ENCODE measurements around the gene ADISSP.

Gene ADISSP

GRCh38 chr20:3710703-3711483 is 56.7 kb downstream of the ADISSP start:
- peak; percentile 58 to 69 for DNase-seq

DNA sequence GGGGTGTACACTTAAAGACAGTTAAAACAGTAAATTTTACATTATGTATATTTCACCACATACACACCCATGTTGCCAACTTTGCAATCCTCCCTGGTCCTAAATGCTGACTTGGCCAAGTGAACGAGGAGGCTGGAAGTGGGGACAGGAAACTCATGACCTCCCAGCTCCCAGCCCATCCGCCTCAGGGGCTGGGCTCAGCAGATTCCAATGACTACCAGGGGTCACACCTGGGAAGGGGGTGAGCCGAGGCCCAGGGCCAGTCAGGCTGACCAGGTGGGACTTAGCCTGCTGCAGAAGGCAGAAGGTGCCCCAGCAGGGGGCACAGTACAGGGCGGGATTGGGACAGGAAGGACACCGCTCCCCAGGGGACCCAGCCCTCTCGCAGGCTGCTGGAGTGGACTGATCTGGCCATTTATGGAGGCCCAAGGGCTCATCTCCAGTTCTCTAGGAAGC is 57.5 kb downstream of the ADISSP start:
- DNase-seq: no peak

GRCh38 chr20:3707508-3707899 is 60.0 kb downstream of the ADISSP start:
- no peak for DNase-seq

- no peak for DNase-seq
These were observed 60.6 kb downstream of the ADISSP start for GRCh38 chr20:3706774-3707507.

DNA sequence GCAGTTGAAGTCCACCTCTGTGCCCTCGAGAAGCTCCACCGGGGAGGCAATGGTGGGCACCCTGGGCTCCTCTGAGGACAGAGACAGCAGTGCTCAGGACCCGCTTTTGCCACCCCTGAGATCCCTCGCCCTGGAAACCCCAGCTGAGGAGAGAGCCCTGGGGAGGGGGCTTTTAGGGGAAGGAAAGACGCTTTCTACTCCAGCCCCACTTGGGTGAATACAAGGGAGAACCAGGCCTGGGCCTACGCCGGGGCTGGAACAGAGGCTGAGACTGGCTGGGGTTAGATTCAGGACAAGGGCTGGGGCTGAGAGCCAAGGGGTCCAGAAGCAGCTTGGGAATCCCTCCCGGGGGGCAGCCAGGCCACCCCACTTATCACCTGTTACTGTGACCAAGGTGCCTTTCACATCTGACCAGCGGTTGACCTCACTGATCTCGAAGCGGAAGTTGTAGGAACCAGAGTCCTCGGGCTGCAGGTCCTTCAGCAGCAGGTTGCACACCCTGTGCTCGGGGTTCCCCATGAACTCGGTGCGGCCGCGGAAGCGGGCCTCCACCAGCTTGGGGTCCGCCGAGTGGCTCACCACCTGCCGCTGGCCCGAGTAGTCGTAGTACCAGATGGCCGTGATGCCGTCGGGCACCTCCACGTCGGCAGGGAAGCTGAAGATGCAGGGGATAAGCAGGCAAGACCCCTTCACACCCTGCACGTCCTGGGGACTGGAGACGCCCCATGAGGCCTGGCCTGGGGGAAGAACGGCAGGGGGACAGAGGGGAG is 61.4 kb downstream of the ADISSP start:
- DNase-seq: no peak

DNA sequence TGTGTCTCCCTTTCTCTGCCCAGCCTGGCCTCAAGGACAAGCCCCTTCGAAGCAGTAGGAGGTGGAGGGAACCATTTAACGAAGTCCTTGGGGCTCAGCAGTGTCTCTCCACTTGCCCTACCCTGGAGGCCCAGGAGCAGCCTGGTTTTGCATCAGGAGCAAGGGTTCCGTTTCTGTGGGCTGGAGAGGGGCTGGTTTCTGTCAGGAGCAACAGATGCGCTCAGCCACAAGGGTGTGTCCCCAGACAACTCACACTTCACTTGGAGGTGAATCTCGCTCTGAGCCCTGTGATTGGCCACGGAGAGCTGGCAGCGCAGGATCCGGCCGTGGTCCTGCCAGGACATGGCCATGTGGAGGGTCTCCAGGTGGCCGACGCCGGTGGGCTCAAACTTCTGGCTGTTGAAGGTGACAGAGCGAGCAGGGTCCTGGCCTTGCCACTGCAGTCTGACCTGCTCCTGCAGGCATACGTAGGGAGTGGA is 62.0 kb downstream of the ADISSP start:
- no peak for DNase-seq

GRCh38 chr20:3704087-3704486 is 63.5 kb downstream of the ADISSP start:
- DNase-seq: no peak

Measured in CD4-positive, alpha-beta T cell treated with Interleukin-1 beta for 1 hour (primary cell).